HG03439 (cell line): ENCODE results near the gene C2orf76.

ENCODE experiments used
- ATAC-seq: cut with Tn5 transposase; IDR thresholded peaks from one replicate; pipeline ENCODE4 v1.9.1; 2021; ENCODE audit warnings: mild to moderate bottlenecking, moderate library complexity; ENCODE audit not compliant: unreplicated experiment

Gene C2orf76

GRCh38 chr2:119266091-119266589, 100.5 kb downstream of the C2orf76 start:
- ATAC-seq: no peak

- no peak for ATAC-seq
Measured at GRCh38 chr2:119265693-119266066, 101.0 kb downstream of the C2orf76 start.

- peak; percentile 97 for ATAC-seq
Measured at GRCh38 chr2:119264781-119265692, 101.6 kb downstream of the C2orf76 start.

GRCh38 chr2:119263656-119264055, 103.0 kb downstream of the C2orf76 start:
- ATAC-seq: no peak

GRCh38 chr2:119263025-119263424, 103.6 kb downstream of the C2orf76 start:
- ATAC-seq: no peak

GRCh38 chr2:119261493-119262225, 105.0 kb downstream of the C2orf76 start:
- ATAC-seq: no peak

- no peak for ATAC-seq
Measured at GRCh38 chr2:119260646-119261492, 105.8 kb downstream of the C2orf76 start.

GRCh38 chr2:119259296-119259860, 107.3 kb downstream of the C2orf76 start:
- no peak for ATAC-seq

GRCh38 chr2:119257198-119257597, 109.4 kb downstream of the C2orf76 start:
- ATAC-seq: no peak

GRCh38 chr2:119256582-119256921, 110.1 kb downstream of the C2orf76 start:
- no peak for ATAC-seq

GRCh38 chr2:119255760-119256581, 110.7 kb downstream of the C2orf76 start:
- no peak for ATAC-seq

- ATAC-seq: no peak
Measured at GRCh38 chr2:119254601-119255080, 112.0 kb downstream of the C2orf76 start.

- no peak for ATAC-seq
Measured at GRCh38 chr2:119253760-119254600, 112.7 kb downstream of the C2orf76 start.

- ATAC-seq: no peak
Measured at GRCh38 chr2:119253114-119253702, 113.4 kb downstream of the C2orf76 start.
